HL-60/S4 treated with retinoic acid at 250 ng/mL for 4 days and 3 days (cell line): ENCODE results near the gene CWF19L1.
"Not testable (repeated sequence)": the region's sequence is repeated elsewhere in the genome, so short reads cannot be mapped to it uniquely, and the experiment has no call there.

Source experiments
- in situ Hi-C: fragments of 300-500 bp; cut with MboI; formaldehyde crosslinking; loops from 2 replicates; pipeline ENCODE4 v1.7.0; 2022; ENCODE audit warnings: low sequenced_read_pairs

CWF19L1 gene

GRCh38 chr10:100267239-100268104, at the start of gene CWF19L1:
Gene CWF19L1, minus strand, starts transcription at chr10:100267638. Its CDS starts 45 bp downstream, at chr10:100267593.
- in situ Hi-C loops = no loop called here

DNA sequence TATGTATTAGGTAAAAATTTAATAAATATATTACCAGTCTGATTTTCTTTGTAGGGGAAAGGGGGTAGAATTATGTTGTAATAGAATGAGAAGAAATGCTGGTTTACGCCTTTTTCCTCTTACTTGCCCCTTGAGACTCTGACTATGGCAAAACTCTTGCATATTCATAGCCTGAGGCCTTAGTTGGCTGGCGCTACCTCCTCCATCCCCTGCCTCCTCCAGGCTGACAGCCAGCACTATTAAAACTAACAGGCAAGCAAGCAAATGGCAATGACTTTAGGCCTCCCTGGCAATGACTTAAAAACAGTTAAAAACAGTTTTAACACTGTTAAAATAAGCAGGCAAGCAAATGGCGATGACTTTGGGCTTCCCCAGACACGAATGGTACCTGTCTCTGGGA, 48.2 kb upstream of the CWF19L1 start:
- in situ Hi-C loops = no loop called here

DNA sequence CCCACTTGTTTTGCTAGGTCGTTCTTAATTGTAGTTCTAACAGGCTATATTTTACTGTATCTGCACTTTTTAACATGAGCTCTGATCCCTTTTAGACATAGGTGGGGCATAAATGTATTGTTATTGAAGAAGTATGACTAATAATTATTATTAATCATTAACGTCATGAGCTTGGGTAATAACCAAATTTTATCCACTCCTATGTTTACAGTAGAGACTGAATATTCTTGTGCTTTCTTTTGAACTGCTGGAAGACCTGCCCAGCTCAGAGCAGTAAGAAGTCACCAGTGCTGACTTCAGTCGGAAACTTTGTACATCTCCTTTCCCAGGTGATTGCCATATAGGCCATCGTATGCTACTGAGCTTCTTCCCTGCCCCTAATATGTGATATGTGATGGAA, 43.9 kb upstream of the CWF19L1 start:
- in situ Hi-C loops = no loop called here

DNA sequence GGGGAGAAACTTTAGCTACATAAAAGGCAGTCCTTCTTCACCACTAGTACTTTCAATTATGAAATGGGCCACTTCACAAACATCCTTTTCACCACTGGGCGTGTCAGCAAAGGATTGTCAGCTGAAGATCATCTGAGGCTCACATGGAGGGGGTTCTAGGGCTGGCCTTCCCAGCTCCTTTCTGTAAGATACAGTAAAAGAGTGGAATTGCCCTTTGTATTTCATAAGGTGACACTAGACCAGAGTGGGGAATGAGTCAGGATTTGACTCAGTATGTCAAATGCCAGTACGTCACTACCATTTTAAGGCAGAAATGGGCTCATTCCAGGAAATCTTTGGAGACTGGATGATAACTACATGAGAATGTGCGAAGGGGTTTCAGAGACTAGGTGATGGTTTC, 40.2 kb upstream of the CWF19L1 start:
- in situ Hi-C loops = no loop called here

GRCh38 chr10:100306861-100307260, 39.4 kb upstream of the CWF19L1 start:
- in situ Hi-C loops = no loop called here

DNA sequence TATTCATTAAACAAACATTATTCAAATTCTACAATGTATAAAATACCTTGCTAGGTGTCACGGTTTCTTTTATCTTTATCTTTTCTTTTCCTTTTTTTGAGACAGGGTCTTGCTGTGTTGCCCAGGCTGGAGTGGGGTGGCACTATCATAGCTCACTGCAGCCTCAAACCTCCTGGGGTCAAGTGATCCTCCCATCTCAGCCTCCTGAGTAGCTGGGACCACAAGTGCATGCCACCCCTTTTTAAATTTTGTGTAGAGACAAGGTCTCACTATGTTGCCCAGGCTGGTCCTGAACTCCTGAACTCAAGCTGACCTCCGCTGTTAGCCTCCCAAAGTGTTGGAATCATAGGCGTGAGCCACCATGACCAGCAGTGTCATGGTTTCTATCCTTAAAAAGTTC, 37.0 kb upstream of the CWF19L1 start:
- in situ Hi-C loops = no loop called here

DNA sequence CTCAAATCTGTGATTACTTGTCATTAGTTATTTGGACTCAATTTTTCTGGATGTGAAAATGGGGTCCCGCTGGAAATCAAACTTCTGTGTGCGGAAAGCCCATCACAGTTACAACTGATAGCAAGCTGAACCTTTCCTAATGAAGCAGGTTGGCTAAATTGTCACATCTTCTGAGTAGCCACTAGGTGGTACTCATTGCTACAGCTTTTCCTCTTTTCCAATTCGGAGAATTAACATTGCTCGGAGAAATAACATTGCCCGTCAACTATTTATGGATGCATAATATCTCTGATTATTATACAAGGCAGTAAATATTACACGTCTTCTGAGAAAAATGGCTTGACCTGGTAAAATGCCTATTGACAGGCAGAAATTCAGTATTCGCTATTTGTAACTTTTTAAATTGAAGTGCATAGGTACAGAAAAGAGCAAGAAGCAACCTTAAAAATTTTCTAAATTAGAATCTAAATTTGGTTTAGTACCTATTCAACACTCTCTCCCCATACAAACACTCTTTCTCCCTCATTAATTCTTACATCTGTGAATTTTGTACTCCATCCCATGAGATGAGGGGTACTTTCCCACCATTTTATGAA, 36.4 kb upstream of the CWF19L1 start:
- in situ Hi-C loops = no loop called here

DNA sequence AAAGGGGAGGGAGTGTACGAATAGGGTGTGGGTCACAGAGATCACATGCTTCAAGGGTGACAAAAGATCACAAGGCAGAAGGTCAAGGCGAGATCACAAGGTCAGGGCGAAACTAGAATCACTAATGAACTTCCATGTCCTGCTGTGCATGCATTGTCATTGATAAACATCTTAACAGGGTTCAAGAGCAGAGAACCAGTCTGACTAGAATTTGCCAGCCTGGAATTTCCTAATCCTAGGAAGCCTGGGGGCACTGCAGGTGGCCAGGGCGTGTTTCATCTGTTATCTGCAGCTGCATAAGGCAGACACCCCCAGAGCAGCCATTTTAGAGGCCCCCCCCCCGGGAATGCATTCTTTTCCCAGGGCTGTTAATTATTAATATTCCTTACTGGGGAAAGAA, 33.7 kb upstream of the CWF19L1 start:
- in situ Hi-C loops = not testable (repeated sequence)

- in situ Hi-C loops = no loop called here
These were observed 29.8 kb upstream of the CWF19L1 start for GRCh38 chr10:100297242-100297641.

DNA sequence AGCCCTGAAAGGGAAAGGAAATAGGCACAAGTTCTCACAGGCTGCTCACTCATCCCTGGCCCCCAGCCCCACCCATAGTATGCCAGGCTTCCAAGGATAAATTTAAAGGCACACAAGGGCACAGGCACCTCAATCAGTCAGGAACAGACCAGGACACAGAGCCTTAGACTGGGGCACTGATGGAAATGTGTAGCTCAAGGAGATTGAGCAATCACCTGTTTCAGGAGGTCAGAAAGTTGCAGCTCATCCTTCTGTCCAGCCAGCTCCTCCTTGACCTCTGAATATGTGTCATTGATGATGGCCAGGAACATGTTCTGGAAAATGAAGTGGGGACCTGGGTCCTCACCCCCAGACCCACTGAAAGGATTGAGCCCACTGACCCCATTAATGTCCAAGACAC, 25.6 kb upstream of the CWF19L1 start:
- in situ Hi-C loops = no loop called here

DNA sequence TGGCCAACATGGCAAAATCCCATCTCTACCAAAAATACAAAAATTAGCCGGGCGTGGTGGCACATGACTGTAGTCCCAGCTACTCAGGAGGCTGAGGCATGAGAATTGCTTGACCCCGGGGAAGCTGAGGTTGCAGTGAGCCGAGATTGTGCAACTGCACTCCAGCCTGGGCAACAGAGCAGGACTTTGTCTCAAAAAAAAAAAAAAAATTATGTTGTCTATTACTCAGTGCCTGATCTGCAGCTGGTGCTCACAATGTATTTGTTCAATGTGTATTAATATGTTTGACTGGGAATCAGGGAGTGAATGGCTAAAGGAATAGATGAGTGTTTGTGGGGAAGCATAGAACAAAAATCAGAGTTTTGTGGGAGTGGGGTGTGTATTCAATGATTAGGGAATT, 24.9 kb upstream of the CWF19L1 start:
- in situ Hi-C loops = not testable (repeated sequence)

DNA sequence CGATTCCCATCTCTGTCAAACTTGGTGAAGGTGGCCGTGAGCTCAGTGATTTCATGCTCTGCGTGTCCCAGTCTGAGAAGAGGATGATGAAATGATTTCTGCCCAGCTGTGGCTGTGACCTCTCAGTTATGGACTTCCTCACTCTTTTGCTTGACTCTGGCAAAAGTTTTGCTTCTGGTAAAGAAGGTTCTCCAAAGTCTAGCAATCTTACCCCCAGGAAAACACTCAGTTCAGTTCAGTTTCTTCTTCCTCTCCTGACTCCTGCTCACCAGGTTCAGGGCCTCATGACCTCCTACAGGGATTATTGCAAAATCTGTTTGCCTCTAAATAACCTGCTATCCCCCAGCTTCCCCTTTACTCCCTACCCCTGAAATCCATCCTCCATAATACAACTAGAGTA, 23.9 kb upstream of the CWF19L1 start:
- in situ Hi-C loops = no loop called here

GRCh38 chr10:100289641-100290040, 22.2 kb upstream of the CWF19L1 start:
- in situ Hi-C loops = no loop called here

DNA sequence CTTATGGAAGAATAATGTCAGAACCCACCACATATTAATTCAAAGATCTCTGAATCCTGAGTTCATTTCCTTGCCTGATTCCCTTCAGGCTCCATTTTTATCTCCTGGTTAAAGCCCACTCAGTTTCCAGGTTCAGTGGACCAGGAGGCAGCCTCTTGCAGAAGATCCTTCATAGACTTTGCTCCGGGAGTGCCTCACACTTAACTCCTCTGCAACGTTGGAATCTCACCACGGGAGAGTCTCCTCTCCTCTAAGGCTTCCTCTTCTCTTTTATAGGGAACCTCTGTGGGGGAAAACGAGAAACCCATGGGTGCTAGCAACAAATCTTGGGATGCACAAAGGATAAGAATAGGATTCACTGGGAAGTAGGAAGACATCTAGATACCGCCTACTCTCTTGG, 20.8 kb upstream of the CWF19L1 start:
- in situ Hi-C loops = no loop called here

- in situ Hi-C loops = no loop called here
These were observed 20.3 kb upstream of the CWF19L1 start for GRCh38 chr10:100287756-100288155.

GRCh38 chr10:100286051-100287033, 18.9 kb upstream of the CWF19L1 start, which contains the start of gene BLOC1S2:
Gene BLOC1S2, minus strand, starts transcription at chr10:100286680. Its CDS starts 21 bp downstream, at chr10:100286659.
- in situ Hi-C loops = no loop called here

DNA sequence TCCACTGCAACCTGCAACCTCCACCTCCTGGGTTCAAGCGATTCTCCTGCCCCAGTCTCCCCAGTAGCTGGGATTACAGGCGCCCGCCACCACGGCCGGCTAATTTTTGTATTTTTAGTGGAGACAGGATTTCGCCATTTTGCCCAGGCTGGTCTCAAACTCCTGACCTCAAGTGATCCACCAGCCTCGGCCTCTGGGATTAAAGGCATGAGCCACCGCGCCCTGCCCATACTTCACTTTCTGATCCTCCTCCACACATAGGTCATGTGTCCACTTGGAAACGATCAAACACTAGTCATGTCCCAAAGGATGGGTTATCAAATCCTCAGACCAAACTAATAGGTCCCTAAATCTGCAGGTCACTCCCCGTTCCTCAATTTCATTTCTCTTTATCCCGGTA, 17.9 kb upstream of the CWF19L1 start:
- in situ Hi-C loops = not testable (repeated sequence)

GRCh38 chr10:100282907-100283306, 15.5 kb upstream of the CWF19L1 start:
- in situ Hi-C loops = no loop called here

- in situ Hi-C loops = not testable (repeated sequence)
These were observed 9.5 kb upstream of the CWF19L1 start for GRCh38 chr10:100276971-100277370.

- in situ Hi-C loops = no loop called here
These were observed 1.5 kb downstream of the CWF19L1 start for GRCh38 chr10:100265821-100266485.

- in situ Hi-C loops = no loop called here
These were observed 13.2 kb downstream of the CWF19L1 start for GRCh38 chr10:100254191-100254590.
